SK-N-SH (cell line): ENCODE results near the gene HAO2.

Source experiments
- CTCF ChIP-seq: fragments of 200-600 bp; sonication (generic); IDR thresholded peaks from 2 replicates; pipeline ENCODE4 v1.6.1; 2017; ENCODE audit warnings: antibody characterized with exemption, mild to moderate bottlenecking, moderate library complexity
- EZH2phosphoT487 ChIP-seq: fragments of 200-600 bp; sonication (generic); IDR thresholded peaks from 2 replicates; pipeline ENCODE4 v1.6.1; 2017; ENCODE audit warnings: low read depth, mixed run types, mild to moderate bottlenecking, antibody characterized with exemption, moderate library complexity, borderline replicate concordance
- MAX ChIP-seq: IDR thresholded peaks from 2 replicates; pipeline ENCODE4 v1.4.0; 2012; ENCODE audit warnings: low read depth
- PBX3 ChIP-seq: IDR thresholded peaks from 2 replicates; pipeline ENCODE4; 2012
- POLR2AphosphoS5 ChIP-seq: IDR thresholded peaks from 2 replicates; pipeline ENCODE4 v1.6.1; 2012; ENCODE audit warnings: low read depth, low read length
- RCOR1 ChIP-seq: fragments of 150-350 bp; IDR thresholded peaks from 2 replicates; pipeline ENCODE4 v1.6.1; 2017; ENCODE audit warnings: antibody characterized with exemption, low read length
- REST ChIP-seq: IDR thresholded peaks from 2 replicates; pipeline ENCODE4 v1.6.1; 2012; ENCODE audit warnings: mild to moderate bottlenecking, low read depth, low read length, moderate library complexity
- RFX5 ChIP-seq: IDR thresholded peaks from 2 replicates; pipeline ENCODE4 v1.6.1; 2012; ENCODE audit warnings: mild to moderate bottlenecking, improper control_type of control experiment, low read length
- SMC3 ChIP-seq: IDR thresholded peaks from 2 replicates; pipeline ENCODE4 v1.6.1; 2012; ENCODE audit warnings: low read depth, low read length, improper control_type of control experiment
- USF2 ChIP-seq: fragments of 150-350 bp; IDR thresholded peaks from 2 replicates; pipeline ENCODE4 v1.6.1; 2017; ENCODE audit warnings: antibody characterized with exemption, low read length, low read depth, borderline replicate concordance
- ZBTB33 ChIP-seq: IDR thresholded peaks from 2 replicates; pipeline ENCODE4 v1.4.0; 2012; ENCODE audit warnings: low read depth, borderline replicate concordance

GRCh38 chr1:119320100-119320499 is 48.5 kb upstream of the HAO2 start:
- TF ChIP-seq MAX, result no peak
- TF ChIP-seq CTCF, result no peak
- no peak for TF ChIP-seq SMC3
- TF ChIP-seq PBX3, result no peak
- TF ChIP-seq USF2, result no peak
- no peak for TF ChIP-seq ZBTB33
- no peak for TF ChIP-seq REST
- no peak for TF ChIP-seq POLR2AphosphoS5
- no peak for TF ChIP-seq EZH2phosphoT487
- TF ChIP-seq RFX5, result no peak
- no peak for TF ChIP-seq RCOR1
